Neutrophil (primary cell): ENCODE data around the gene LYSMD1.

Source experiments
- H3K27ac ChIP-seq: fragments of 200-600 bp; sonication (generic); 2 replicates; pipeline ENCODE4 v1.5.1; 2016; ENCODE audit warnings: mild to moderate bottlenecking, moderate library complexity
- H3K27me3 ChIP-seq: fragments of 200-600 bp; sonication (generic); 2 replicates; pipeline ENCODE4 v1.6.0; 2016; ENCODE audit warnings: mild to moderate bottlenecking
- H3K36me3 ChIP-seq: fragments of 200-600 bp; sonication (generic); 2 replicates; pipeline ENCODE4 v1.5.1; 2017
- H3K4me1 ChIP-seq, 2 experiments: fragments of 200-600 bp in 1 of 2; sonication (generic) in 1 of 2; 1 replicate in 1 of 2; 2 replicates in 1 of 2; pipeline versions ENCODE4 v1.5.1 to v1.6.1; 2013 to 2016; ENCODE audit warnings: low read depth in 1 of 2, low read length in 1 of 2, mild to moderate bottlenecking in 1 of 2, moderate library complexity in 1 of 2; ENCODE audit not compliant: control insufficient read depth in 1 of 2, insufficient read depth in 1 of 2
- H3K4me3 ChIP-seq, 2 experiments: fragments of 200-600 bp in 1 of 2; sonication (generic) in 1 of 2; 1 replicate in 1 of 2; 2 replicates in 1 of 2; pipeline ENCODE4 v1.5.1; 2013 to 2016; ENCODE audit warnings: low read depth in 1 of 2, low read length in 1 of 2, mild to moderate bottlenecking in 1 of 2, moderate library complexity in 1 of 2
- H3K9me3 ChIP-seq: fragments of 200-600 bp; sonication (generic); 2 replicates; pipeline ENCODE4 v1.5.1; 2016
- TF ChIP-seq, protein P1 (sequence below): fragments of 200-600 bp; sonication (generic); IDR thresholded peaks from 2 replicates; pipeline ENCODE4 v1.5.1; 2016; ENCODE audit warnings: antibody characterized with exemption

LYSMD1 gene

DNA sequence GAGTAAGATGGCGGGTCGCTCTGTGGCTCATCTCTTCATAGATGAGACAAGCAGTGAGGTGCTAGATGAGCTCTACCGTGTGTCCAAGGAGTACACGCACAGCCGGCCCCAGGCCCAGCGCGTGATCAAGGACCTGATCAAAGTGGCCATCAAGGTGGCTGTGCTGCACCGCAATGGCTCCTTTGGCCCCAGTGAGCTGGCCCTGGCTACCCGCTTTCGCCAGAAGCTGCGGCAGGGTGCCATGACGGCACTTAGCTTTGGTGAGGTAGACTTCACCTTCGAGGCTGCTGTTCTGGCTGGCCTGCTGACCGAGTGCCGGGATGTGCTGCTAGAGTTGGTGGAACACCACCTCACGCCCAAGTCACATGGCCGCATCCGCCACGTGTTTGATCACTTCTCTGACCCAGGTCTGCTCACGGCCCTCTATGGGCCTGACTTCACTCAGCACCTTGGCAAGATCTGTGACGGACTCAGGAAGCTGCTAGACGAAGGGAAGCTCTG, 6.9 kb downstream of the LYSMD1 start:
- no peaks in the 10 kb centered on the region for H3K9me3 ChIP-seq
- peaks cover 48 to 69% of the 10 kb centered on the region in 2 experiments for H3K4me1 ChIP-seq
- peaks cover 45% of the 10 kb centered on the region for H3K36me3 ChIP-seq
- TF ChIP-seq, protein P1, sequence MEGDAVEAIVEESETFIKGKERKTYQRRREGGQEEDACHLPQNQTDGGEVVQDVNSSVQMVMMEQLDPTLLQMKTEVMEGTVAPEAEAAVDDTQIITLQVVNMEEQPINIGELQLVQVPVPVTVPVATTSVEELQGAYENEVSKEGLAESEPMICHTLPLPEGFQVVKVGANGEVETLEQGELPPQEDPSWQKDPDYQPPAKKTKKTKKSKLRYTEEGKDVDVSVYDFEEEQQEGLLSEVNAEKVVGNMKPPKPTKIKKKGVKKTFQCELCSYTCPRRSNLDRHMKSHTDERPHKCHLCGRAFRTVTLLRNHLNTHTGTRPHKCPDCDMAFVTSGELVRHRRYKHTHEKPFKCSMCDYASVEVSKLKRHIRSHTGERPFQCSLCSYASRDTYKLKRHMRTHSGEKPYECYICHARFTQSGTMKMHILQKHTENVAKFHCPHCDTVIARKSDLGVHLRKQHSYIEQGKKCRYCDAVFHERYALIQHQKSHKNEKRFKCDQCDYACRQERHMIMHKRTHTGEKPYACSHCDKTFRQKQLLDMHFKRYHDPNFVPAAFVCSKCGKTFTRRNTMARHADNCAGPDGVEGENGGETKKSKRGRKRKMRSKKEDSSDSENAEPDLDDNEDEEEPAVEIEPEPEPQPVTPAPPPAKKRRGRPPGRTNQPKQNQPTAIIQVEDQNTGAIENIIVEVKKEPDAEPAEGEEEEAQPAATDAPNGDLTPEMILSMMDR = no peak
- H3K27ac ChIP-seq = peak overlapping the region; percentile 96
- H3K4me3 ChIP-seq = peak overlapping the region; percentile 71 to 97
- no peaks in the 10 kb centered on the region for H3K27me3 ChIP-seq

DNA sequence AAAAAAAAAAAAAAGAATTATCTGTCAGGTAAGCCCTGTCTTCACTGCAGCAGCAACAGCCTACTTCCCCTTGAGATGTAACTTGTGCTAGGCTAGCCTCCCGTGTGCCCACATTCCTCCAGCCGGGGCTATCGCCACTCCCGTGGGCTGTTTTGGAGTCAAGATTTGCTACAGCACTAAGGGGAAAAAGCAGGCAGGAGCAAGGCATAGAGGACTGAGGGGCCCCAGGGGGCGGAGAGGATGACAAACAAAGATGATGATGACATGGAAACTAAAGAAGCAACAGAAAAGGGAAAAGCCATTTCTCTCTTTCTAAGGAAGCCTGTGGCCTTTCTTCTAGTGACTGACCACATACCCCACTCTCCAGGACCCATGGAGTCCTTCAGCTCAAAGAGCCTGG, 7.4 kb downstream of the LYSMD1 start:
- TF ChIP-seq, protein P1 = no peak
- Histone ChIP-seq H3K36me3 (peaks cover 41% of the 10 kb centered on the region), H3K4me3 (peak overlapping the region; percentile 71 to 97), H3K27me3 (no peaks in the 10 kb centered on the region), H3K27ac (peak overlapping the region; percentile 96), H3K4me1 (peaks cover 48 to 69% of the 10 kb centered on the region in 2 experiments), H3K9me3 (no peaks in the 10 kb centered on the region)

DNA sequence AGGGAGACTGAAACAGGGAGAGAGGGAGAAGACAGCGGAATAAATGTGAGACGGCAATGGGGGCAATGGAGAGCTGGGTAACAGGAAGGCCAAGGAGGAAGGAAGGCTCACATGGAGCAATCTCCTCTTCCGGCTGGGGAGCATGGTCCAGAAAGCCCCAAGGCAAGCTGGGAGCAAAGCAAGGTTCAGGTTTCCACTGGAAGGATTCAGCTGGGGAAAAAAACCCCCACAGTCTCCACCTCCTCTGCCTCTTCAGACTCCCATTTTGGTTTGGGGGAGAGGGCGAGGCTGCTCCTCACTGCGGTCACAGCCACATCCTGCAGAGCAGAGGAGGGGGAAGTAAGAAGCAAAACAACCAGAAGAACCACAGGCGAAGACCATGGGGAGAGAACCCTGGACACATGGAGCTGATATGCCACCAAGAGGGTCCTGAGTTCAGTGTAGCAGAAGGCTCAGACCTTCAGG, 8.6 kb downstream of the LYSMD1 start:
- peak overlapping the region; percentile 96 for H3K27ac ChIP-seq
- H3K27me3 ChIP-seq = no peaks in the 10 kb centered on the region
- TF ChIP-seq, protein P1 = no peak
- H3K9me3 ChIP-seq = no peaks in the 10 kb centered on the region
- peak overlapping the region; percentile 71 to 97 for H3K4me3 ChIP-seq
- peaks cover 48 to 63% of the 10 kb centered on the region in 2 experiments for H3K4me1 ChIP-seq
- H3K36me3 ChIP-seq = peaks cover 31% of the 10 kb centered on the region

DNA sequence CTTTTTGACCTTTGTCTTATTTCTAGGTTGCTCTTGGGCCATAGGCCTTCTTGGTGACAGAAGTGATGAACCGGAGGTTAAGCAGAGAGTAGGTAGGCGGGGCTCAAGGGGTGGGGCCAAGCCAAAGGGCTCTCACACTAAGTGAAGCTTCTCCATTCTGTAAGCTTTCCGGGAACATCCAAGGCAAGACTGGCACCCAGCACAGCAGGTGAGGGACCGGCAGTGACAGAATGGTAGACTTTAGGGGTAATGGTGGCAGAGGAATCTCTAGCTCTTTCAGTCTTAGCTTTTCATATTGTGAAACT, 9.2 kb downstream of the LYSMD1 start, which contains the start of gene TNFAIP8L2:
Gene TNFAIP8L2 (plus strand): TSS at position 135 of the 305 bp plus-strand sequence. CDS start 2,049 bp downstream, outside the sequence.
- H3K36me3 ChIP-seq = peaks cover 27% of the 10 kb centered on the region
- H3K9me3 ChIP-seq = no peaks in the 10 kb centered on the region
- peak within 1 kb of the TSS; percentile 71 to 97 for H3K4me3 ChIP-seq
- peak within 1 kb of the TSS; percentile 96 for H3K27ac ChIP-seq
- H3K27me3 ChIP-seq = no peaks in the 10 kb centered on the region
- TF ChIP-seq, protein P1 = no peak
- H3K4me1 ChIP-seq = peaks cover 45 to 57% of the 10 kb centered on the region in 2 experiments

DNA sequence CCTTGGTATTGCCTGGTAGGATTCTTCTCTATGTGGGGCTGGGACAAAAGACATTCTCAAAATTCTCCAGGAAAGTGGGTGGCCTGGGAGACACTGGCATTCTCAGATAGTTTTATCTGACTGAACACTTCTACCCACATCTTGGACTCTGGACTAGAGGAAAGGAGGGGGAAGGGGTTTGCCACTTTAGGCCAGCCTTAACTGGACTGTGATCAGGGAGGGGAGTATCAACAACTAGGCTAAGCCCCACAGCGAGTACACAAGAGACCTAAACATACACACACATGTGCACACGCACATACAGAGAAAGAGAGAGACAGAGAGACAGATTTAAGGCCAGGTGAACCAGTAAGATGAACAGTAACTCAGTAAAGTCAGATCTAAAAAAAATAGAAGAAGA, 18.0 kb downstream of the LYSMD1 start:
- H3K27me3 ChIP-seq = peaks cover 55% of the 10 kb centered on the region
- peak overlapping the region in 1 of 2 experiments; percentile 78 for H3K4me3 ChIP-seq
- H3K4me1 ChIP-seq = peaks cover 16 to 23% of the 10 kb centered on the region in 2 experiments
- TF ChIP-seq, protein P1 = no peak
- no peak overlapping the region for H3K27ac ChIP-seq
- H3K9me3 ChIP-seq = no peaks in the 10 kb centered on the region
- no peaks in the 10 kb centered on the region for H3K36me3 ChIP-seq
